Stimulated activated CD8-positive, alpha-beta memory T cell treated with anti-CD3 and anti-CD28 coated beads, Interleukin-12 subunit alpha, Interleukin-12 subunit beta, amount 100 ng/mL, for 24 hours (primary cell): ENCODE measurements around the gene PKIB.

ENCODE experiments used
- DNase-seq: peaks from one replicate; pipeline ENCODE4 v3.0.0-alpha.2; 2020; ENCODE audit errors: extremely low read depth

Gene PKIB

GRCh38 chr6:122669418-122669817, 59.2 kb downstream of the PKIB start:
- no peak for DNase-seq

GRCh38 chr6:122669868-122670267, 59.7 kb downstream of the PKIB start:
- no peak for DNase-seq

GRCh38 chr6:122671251-122671650, 61.0 kb downstream of the PKIB start:
- DNase-seq: no peak

GRCh38 chr6:122673343-122673961, 63.2 kb downstream of the PKIB start:
- DNase-seq: no peak

GRCh38 chr6:122676146-122676545, 65.9 kb downstream of the PKIB start:
- no peak for DNase-seq

- DNase-seq: no peak
These were observed 66.5 kb downstream of the PKIB start for GRCh38 chr6:122676688-122677087.

- DNase-seq: no peak
These were observed 67.2 kb downstream of the PKIB start for GRCh38 chr6:122677406-122677805.

- no peak for DNase-seq
These were observed 68.6 kb downstream of the PKIB start for GRCh38 chr6:122678841-122679240.

- no peak for DNase-seq
These were observed 71.5 kb downstream of the PKIB start for GRCh38 chr6:122681705-122682104.

GRCh38 chr6:122683989-122684651, 73.9 kb downstream of the PKIB start:
- DNase-seq: no peak

- no peak for DNase-seq
These were observed 82.0 kb downstream of the PKIB start for GRCh38 chr6:122692175-122692598.

GRCh38 chr6:122692807-122693580, 82.8 kb downstream of the PKIB start:
- no peak for DNase-seq

- no peak for DNase-seq
These were observed 83.9 kb downstream of the PKIB start for GRCh38 chr6:122694075-122694474.

GRCh38 chr6:122694602-122695001, 84.4 kb downstream of the PKIB start:
- no peak for DNase-seq

- DNase-seq: no peak
These were observed 85.0 kb downstream of the PKIB start for GRCh38 chr6:122695188-122695587.

- no peak for DNase-seq
These were observed 85.9 kb downstream of the PKIB start for GRCh38 chr6:122696079-122696478.

- no peak for DNase-seq
These were observed 86.6 kb downstream of the PKIB start for GRCh38 chr6:122696853-122697252.

GRCh38 chr6:122697458-122697857, 87.3 kb downstream of the PKIB start:
- no peak for DNase-seq

GRCh38 chr6:122701666-122702065, 91.5 kb downstream of the PKIB start:
- DNase-seq: no peak

GRCh38 chr6:122702841-122703240, 92.6 kb downstream of the PKIB start:
- DNase-seq: no peak

GRCh38 chr6:122704066-122704465, 93.9 kb downstream of the PKIB start:
- no peak for DNase-seq

GRCh38 chr6:122709922-122710512, 99.8 kb downstream of the PKIB start:
- DNase-seq: no peak
